H9 (cell line): ENCODE data around the gene CDKN2AIPNL. TPM values are rescaled to one million over a fixed set of nuclear protein-coding genes. Genes with fewer than 3 reads are reported as not detected.
"Not testable (repeated sequence)": the region's sequence is repeated elsewhere in the genome, so short reads cannot be mapped to it uniquely, and the experiment has no call there.

Experiments
- DNase-seq: peaks from one replicate; pipeline ENCODE4 v3.0.0-alpha.2; 2017
- H2AFZ ChIP-seq: one replicate; pipeline ENCODE4 v1.6.1; 2013; ENCODE audit warnings: mild to moderate bottlenecking, low read length, control low read depth, moderate library complexity
- H2AK5ac ChIP-seq: 2 replicates; pipeline ENCODE4 v1.6.1; 2013; ENCODE audit warnings: low read length, control low read depth, mixed read lengths; ENCODE audit not compliant: insufficient read length
- H2BK120ac ChIP-seq: one replicate; pipeline ENCODE4 v1.6.1; 2013; ENCODE audit warnings: low read depth, mild to moderate bottlenecking, low read length, control low read depth, inconsistent platforms; ENCODE audit not compliant: poor library complexity, severe bottlenecking
- H2BK12ac ChIP-seq: 2 replicates; pipeline ENCODE4 v1.6.1; 2013; ENCODE audit warnings: low read length, control low read depth, mixed read lengths, low read depth; ENCODE audit not compliant: insufficient read length
- H2BK15ac ChIP-seq: 2 replicates; pipeline ENCODE4 v1.6.1; 2013; ENCODE audit warnings: low read depth, low read length, control low read depth
- H2BK20ac ChIP-seq: one replicate; pipeline ENCODE4 v1.6.1; 2013; ENCODE audit warnings: low read depth, mild to moderate bottlenecking, low read length, control low read depth, inconsistent platforms; ENCODE audit not compliant: poor library complexity, severe bottlenecking
- H2BK5ac ChIP-seq: 2 replicates; pipeline ENCODE4 v1.6.1; 2013; ENCODE audit warnings: low read length, control low read depth, mixed read lengths; ENCODE audit not compliant: insufficient read length
- H3K14ac ChIP-seq: 2 replicates; pipeline ENCODE4 v1.6.1; 2013; ENCODE audit warnings: low read length, control low read depth; ENCODE audit not compliant: insufficient read depth
- H3K18ac ChIP-seq: 2 replicates; pipeline ENCODE4 v1.6.1; 2013; ENCODE audit warnings: low read depth, mild to moderate bottlenecking, mixed read lengths, low read length, control low read depth; ENCODE audit not compliant: insufficient read length
- H3K23ac ChIP-seq: 2 replicates; pipeline ENCODE4 v1.6.1; 2013; ENCODE audit warnings: low read length, control low read depth, mixed read lengths, low read depth; ENCODE audit not compliant: insufficient read length
- H3K23me2 ChIP-seq: 2 replicates; pipeline ENCODE4 v1.6.1; 2013; ENCODE audit warnings: low read depth, mild to moderate bottlenecking, mixed read lengths, low read length, control low read depth; ENCODE audit not compliant: insufficient read length, poor library complexity, severe bottlenecking
- H3K27ac ChIP-seq: 2 replicates; pipeline ENCODE4 v1.5.1; 2013; ENCODE audit warnings: low read length, control low read depth, mixed read lengths, low read depth; ENCODE audit not compliant: insufficient read length
- H3K27me3 ChIP-seq: 2 replicates; pipeline ENCODE4 v1.6.1; 2013; ENCODE audit warnings: low read length, control low read depth, inconsistent platforms; ENCODE audit not compliant: insufficient read depth
- H3K4ac ChIP-seq: 2 replicates; pipeline ENCODE4 v1.6.1; 2013; ENCODE audit warnings: low read depth, mild to moderate bottlenecking, control low read depth, inconsistent platforms, low read length, moderate library complexity
- H3K4me1 ChIP-seq: 2 replicates; pipeline ENCODE4 v1.6.1; 2013; ENCODE audit warnings: low read length, control low read depth, inconsistent platforms; ENCODE audit not compliant: insufficient read depth
- H3K4me2 ChIP-seq: 2 replicates; pipeline ENCODE4 v1.6.1; 2013; ENCODE audit warnings: low read length, control low read depth, mixed read lengths; ENCODE audit not compliant: insufficient read length, insufficient read depth
- H3K56ac ChIP-seq: 2 replicates; pipeline ENCODE4 v1.6.1; 2013; ENCODE audit warnings: low read depth, mild to moderate bottlenecking, mixed read lengths, low read length, control low read depth; ENCODE audit not compliant: insufficient read length
- H3K79me1 ChIP-seq: 2 replicates; pipeline ENCODE4 v1.6.1; 2013; ENCODE audit warnings: low read depth, mild to moderate bottlenecking, moderate library complexity, low read length, control low read depth, inconsistent platforms; ENCODE audit not compliant: insufficient read depth, poor library complexity, severe bottlenecking
- H3K79me2 ChIP-seq: 2 replicates; pipeline ENCODE4 v1.6.1; 2013; ENCODE audit warnings: low read length, control low read depth, inconsistent platforms; ENCODE audit not compliant: insufficient read depth
- H3K9ac ChIP-seq: 2 replicates; pipeline ENCODE4 v1.6.1; 2013; ENCODE audit warnings: low read length, control low read depth, mixed read lengths; ENCODE audit not compliant: insufficient read length; ENCODE audit errors: extremely low read depth
- H3K9me3 ChIP-seq: one replicate; pipeline ENCODE4 v1.6.1; 2013; ENCODE audit warnings: low read depth, low read length, inconsistent platforms; ENCODE audit not compliant: control insufficient read depth
- H3T11ph ChIP-seq: one replicate; pipeline ENCODE4 v1.6.1; 2013; ENCODE audit warnings: mild to moderate bottlenecking, low read length, control low read depth, inconsistent platforms
- H4K20me1 ChIP-seq: one replicate; pipeline ENCODE4 v1.6.1; 2013; ENCODE audit not compliant: control insufficient read depth, insufficient read length, insufficient read depth
- H4K5ac ChIP-seq: 2 replicates; pipeline ENCODE4 v1.6.1; 2013; ENCODE audit warnings: low read depth, mild to moderate bottlenecking, mixed read lengths, low read length, control low read depth; ENCODE audit not compliant: insufficient read length
- H4K8ac ChIP-seq: replicated peaks from 2 replicates; pipeline ENCODE4 v1.6.1; 2013; ENCODE audit warnings: low read length, control low read depth, mixed read lengths, low read depth; ENCODE audit not compliant: insufficient read length
- H4K91ac ChIP-seq: 2 replicates; pipeline ENCODE4 v1.6.1; 2013; ENCODE audit warnings: low read depth, mild to moderate bottlenecking, moderate library complexity, mixed read lengths, low read length, control low read depth; ENCODE audit not compliant: insufficient read length
- H3K27ac Mint-ChIP-seq, 3 experiments: 2 replicates in 2 of 3; 3 replicates in 1 of 3; pipeline ENCODE4 v1.8.0; 2020 to 2021; ENCODE audit warnings: mixed read lengths in 3 of 3, mild to moderate bottlenecking in 1 of 3, moderate library complexity in 1 of 3
- H3K27me3 Mint-ChIP-seq: 2 replicates; pipeline ENCODE4 v1.8.0; 2021; ENCODE audit warnings: low read depth, mild to moderate bottlenecking, moderate library complexity, mixed read lengths
- H3K36me3 Mint-ChIP-seq, 3 experiments: 2 replicates in 2 of 3; 3 replicates in 1 of 3; pipeline ENCODE4 v1.8.0; 2020 to 2021; ENCODE audit warnings: low read depth in 3 of 3, mixed read lengths in 3 of 3; ENCODE audit not compliant: insufficient read depth in 1 of 3
- H3K4me1 Mint-ChIP-seq, 2 experiments: 2 replicates each; pipeline ENCODE4 v1.8.0; 2020; ENCODE audit warnings: mixed read lengths in 2 of 2
- H3K4me3 Mint-ChIP-seq, 2 experiments: 2 replicates in 1 of 2; 3 replicates in 1 of 2; pipeline ENCODE4 v1.8.0; 2020 to 2021; ENCODE audit warnings: mild to moderate bottlenecking in 2 of 2, mixed read lengths in 2 of 2, moderate library complexity in 1 of 2
- H3K9me3 Mint-ChIP-seq, 2 experiments: 2 replicates in 1 of 2; 3 replicates in 1 of 2; pipeline ENCODE4 v1.8.0; 2020; ENCODE audit warnings: mild to moderate bottlenecking in 2 of 2, mixed read lengths in 2 of 2, moderate library complexity in 1 of 2
- CTCF ChIP-seq: fragments of 200-600 bp; sonication (generic); conservative IDR thresholded peaks from 3 replicates; pipeline ENCODE4 v1.8.0; 2021; ENCODE audit warnings: antibody characterized with exemption, mild to moderate bottlenecking
- WGBS: extraction: QIAGEN DNeasy Blood & Tissue Kit; methylation state at CpG from one replicate; pipeline ENCODE4 v1.1.7; 2013; ENCODE audit warnings: missing lambda C conversion rate, low lambda C conversion rate, mixed read lengths; ENCODE audit not compliant: insufficient read length; ENCODE audit errors: extremely low coverage; 5-methylcytosine and 5-hydroxymethylcytosine counted together
- total RNA-seq: library from RNA; stranded (reverse); gene quantifications from 2 replicates; pipeline ENCODE4 v1.2.1, GENCODE V29; 2021

Gene CDKN2AIPNL
- total RNA-seq, 1 experiment from 2014 or later, result 60.0 TPM

GRCh38 chr5:134383980-134384697 is 27.5 kb downstream of the CDKN2AIPNL start:
- Histone ChIP-seq H3K4me1 (no peaks in the 10 kb centered on the region), H3K23ac (no peak overlapping the region), H4K20me1 (no peaks in the 10 kb centered on the region), H4K91ac (no peak overlapping the region), H2BK20ac (no peak overlapping the region), H3T11ph (no peak overlapping the region), H2AK5ac (no peak overlapping the region), H2BK5ac (no peak overlapping the region), H2BK15ac (no peak overlapping the region), H3K9ac (no peak overlapping the region), H3K14ac (no peak overlapping the region), H3K23me2 (no peaks in the 10 kb centered on the region), H3K27ac (no peak overlapping the region), H3K18ac (no peak overlapping the region), H3K9me3 (no peaks in the 10 kb centered on the region), H2BK120ac (no peak overlapping the region), H3K4me2 (no peak overlapping the region), H4K8ac (no peak overlapping the region), H3K79me2 (0 out of 2 replicates have a peak, but pooled peaks cover 1% of the 10 kb centered on the region), H3K4ac (no peak overlapping the region), H2AFZ (no peak overlapping the region), H4K5ac (no peak overlapping the region), H3K79me1 (peaks cover 2% of the 10 kb centered on the region), H3K27me3 (no peaks in the 10 kb centered on the region), H3K56ac (no peak overlapping the region), H2BK12ac (no peak overlapping the region)
- H3K9me3 Mint-ChIP-seq, result no peaks in the 10 kb centered on the region
- no CpG with 5 or more reads among the region's 4 CpGs for WGBS
- H3K27me3 Mint-ChIP-seq, result no peaks in the 10 kb centered on the region; the same call in 1 of the 2 replicates
- DNase-seq, result no peak
- H3K27ac Mint-ChIP-seq, result peak overlapping the region in 1 of 3 experiments; percentile 0; a peak in 1 of 7 replicates
- peaks cover 19 to 82% (median 72%) of the 10 kb centered on the region in 3 experiments; a peak in 6 of 7 replicates for H3K36me3 Mint-ChIP-seq
- H3K4me3 Mint-ChIP-seq, result no peak overlapping the region
- no peak for TF ChIP-seq CTCF
- no peaks in the 10 kb centered on the region for H3K4me1 Mint-ChIP-seq

GRCh38 chr5:134382204-134382603 is 29.5 kb downstream of the CDKN2AIPNL start:
- H2BK120ac ChIP-seq, H3K27me3 ChIP-seq, H3K18ac ChIP-seq, H4K91ac ChIP-seq, H2BK20ac ChIP-seq, H2BK15ac ChIP-seq, H3T11ph ChIP-seq, H3K4me3 Mint-ChIP-seq, H3K14ac ChIP-seq, H2AFZ ChIP-seq, H3K9me3 Mint-ChIP-seq, H2BK12ac ChIP-seq, H3K79me2 ChIP-seq, H3K23ac ChIP-seq, H3K23me2 ChIP-seq, H3K4me1 ChIP-seq, H3K27ac ChIP-seq, H3K4me2 ChIP-seq, H3K27me3 Mint-ChIP-seq, H3K9me3 ChIP-seq, DNase-seq, H3K9ac ChIP-seq, H2AK5ac ChIP-seq, H4K8ac ChIP-seq, H4K20me1 ChIP-seq, H3K79me1 ChIP-seq, H3K4me1 Mint-ChIP-seq, H3K4ac ChIP-seq, H3K27ac Mint-ChIP-seq, H2BK5ac ChIP-seq, H3K56ac ChIP-seq, H4K5ac ChIP-seq: not testable (repeated sequence)
- WGBS, result no CpG with 5 or more reads among the region's 2 CpGs
- peaks cover 8 to 81% (median 69%) of the 10 kb centered on the region in 3 experiments; a peak in 6 of 7 replicates for H3K36me3 Mint-ChIP-seq
